Measurements from ENCODE around the gene FLNB. TPM values are rescaled to one million over a fixed set of nuclear protein-coding genes. Genes with fewer than 3 reads are reported as not detected.
"Not testable (repeated sequence)": the region's sequence is repeated elsewhere in the genome, so short reads cannot be mapped to it uniquely, and the experiment has no call there.

FLNB gene
- total RNA-seq, 2 donors from 2014 or later: 46.1 to 56.7 TPM

DNA sequence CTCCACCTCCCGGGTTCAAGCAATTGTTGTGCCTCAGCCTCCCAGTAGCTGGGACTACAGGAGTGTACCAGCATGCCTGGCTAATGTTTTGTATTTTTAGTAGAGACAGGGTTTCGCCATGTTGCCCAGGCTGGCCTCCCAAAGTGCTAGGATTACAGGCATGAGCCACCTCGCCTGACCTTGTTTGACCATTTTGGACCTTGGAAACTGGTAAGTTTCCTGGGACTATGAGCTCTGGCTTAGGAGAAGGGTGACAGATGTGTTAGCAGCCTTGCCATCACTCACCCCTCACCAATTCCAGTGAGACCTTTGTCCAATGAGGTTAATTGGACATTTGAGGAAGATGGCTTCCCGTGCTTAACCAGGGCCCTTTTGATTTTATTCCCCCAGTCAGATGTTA lies 182.7 kb downstream of the FLNB start:
- DNase-seq (no peak), ATAC-seq (replicated peaks in 1 of 2) (no peak)
- no peaks in the 10 kb centered on the region for H3K36me3 Mint-ChIP-seq (ENCODE audit: insufficient read depth in 2 of 2)
- H3K4me3 Mint-ChIP-seq: no peak overlapping the region
- H3K4me1 Mint-ChIP-seq (ENCODE audit: low read depth): no peaks in the 10 kb centered on the region
- H3K27ac Mint-ChIP-seq: no peak overlapping the region
- H3K9me3 Mint-ChIP-seq: no peaks in the 10 kb centered on the region
- H3K27me3 Mint-ChIP-seq (ENCODE audit: low read depth): no peaks in the 10 kb centered on the region

DNA sequence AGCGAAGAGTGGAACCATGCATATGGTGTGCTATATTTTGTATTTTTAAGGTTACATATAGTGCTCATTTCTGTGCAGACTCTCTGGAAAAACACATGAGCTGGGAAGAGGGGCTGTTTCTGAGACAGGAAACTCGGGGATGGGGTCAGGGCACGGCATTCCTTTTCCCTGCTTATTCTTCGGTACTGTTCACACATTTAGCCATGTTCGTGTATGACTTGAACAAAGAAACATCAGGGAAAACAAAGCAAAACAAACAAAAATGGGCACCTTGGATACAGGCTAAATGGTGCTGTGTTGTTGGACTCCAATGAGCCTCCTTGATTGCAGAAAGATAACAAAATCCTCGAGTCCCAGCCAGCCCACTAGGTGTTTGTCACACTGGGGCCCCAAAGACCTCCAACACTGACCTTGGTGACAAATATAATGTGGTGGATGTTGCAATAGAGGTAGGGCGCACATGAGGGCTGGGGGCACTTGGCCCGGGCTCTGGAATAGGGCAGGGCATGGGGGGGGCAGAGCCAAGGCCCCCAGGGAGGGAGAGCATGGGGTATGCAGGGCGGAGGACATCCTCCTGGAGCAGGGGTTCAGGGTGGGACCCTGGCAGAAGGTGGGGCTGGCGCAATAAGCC lies 183.3 kb downstream of the FLNB start:
- Mint-ChIP-seq H3K27ac (no peak overlapping the region), H3K36me3 (ENCODE audit: insufficient read depth in 2 of 2) (no peaks in the 10 kb centered on the region), H3K4me3 (no peak overlapping the region), H3K4me1 (ENCODE audit: low read depth) (no peaks in the 10 kb centered on the region), H3K27me3 (ENCODE audit: low read depth) (no peaks in the 10 kb centered on the region), H3K9me3 (no peaks in the 10 kb centered on the region)
- no peak for DNase-seq
- ATAC-seq (replicated peaks in 1 of 2): no peak

DNA sequence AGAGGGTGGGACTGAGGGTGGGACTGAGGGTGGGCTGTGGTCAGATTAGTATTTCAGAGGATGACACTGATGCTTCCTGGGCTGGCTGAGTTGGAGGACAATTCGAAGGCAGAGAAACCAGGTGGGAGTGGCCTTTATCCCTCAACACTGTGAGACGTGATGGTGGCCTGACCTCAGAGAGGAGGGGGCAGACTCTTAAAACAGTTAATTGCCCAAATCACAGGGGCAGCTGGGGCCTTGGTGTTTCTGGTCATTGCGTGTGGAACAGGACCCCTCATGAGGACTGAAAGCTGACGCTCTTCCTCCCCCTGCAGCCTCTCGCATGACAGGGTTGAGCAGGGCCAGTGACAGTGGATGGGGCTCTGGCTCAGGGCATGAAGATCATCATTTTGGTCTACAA lies 183.8 kb downstream of the FLNB start:
- no peak overlapping the region for H3K27ac Mint-ChIP-seq
- H3K27me3 Mint-ChIP-seq (ENCODE audit: low read depth): no peaks in the 10 kb centered on the region
- H3K4me3 Mint-ChIP-seq: no peak overlapping the region
- H3K9me3 Mint-ChIP-seq: no peaks in the 10 kb centered on the region
- ATAC-seq (replicated peaks in 1 of 2): no peak
- no peak for DNase-seq
- H3K36me3 Mint-ChIP-seq (ENCODE audit: insufficient read depth in 2 of 2): no peaks in the 10 kb centered on the region
- H3K4me1 Mint-ChIP-seq (ENCODE audit: low read depth): no peaks in the 10 kb centered on the region

DNA sequence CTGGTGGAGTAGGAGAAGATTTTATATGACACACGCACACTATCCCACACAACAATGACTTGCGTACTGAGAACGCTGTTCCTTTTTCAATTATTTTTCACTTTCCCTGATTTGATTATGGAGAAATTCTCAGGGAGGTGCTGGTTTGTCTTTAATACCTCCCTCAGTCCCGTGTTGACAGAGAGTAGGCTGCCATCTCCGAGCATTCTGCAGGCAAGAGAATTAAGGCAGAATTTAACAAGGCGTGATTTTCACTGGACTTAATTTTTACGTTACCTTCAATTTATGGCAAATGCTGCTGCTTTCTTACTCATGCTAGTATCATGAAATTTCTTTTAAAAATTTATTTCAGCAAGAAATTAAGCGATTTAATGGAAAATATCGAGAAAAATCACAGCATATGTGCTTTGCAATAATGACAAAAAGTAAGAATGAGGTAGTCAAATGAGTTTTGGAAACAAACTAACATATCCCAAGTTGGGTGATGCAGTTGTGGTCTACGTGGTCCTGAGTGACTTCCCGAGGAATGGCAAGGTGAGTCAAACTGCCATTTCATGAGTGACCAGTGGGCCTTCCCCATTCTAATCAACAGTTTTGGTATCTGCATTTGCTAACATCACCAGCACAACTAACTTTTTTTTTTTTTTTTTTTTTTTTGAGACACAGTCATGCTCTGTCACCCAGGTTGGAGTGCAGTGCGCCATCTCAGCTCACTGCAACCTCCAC lies 185.6 kb downstream of the FLNB start:
- Mint-ChIP-seq H3K27ac (no peak overlapping the region), H3K4me3 (no peak overlapping the region), H3K4me1 (ENCODE audit: low read depth) (peaks cover 14% of the 10 kb centered on the region), H3K9me3 (no peaks in the 10 kb centered on the region), H3K27me3 (ENCODE audit: low read depth) (no peaks in the 10 kb centered on the region), H3K36me3 (ENCODE audit: insufficient read depth in 2 of 2) (no peaks in the 10 kb centered on the region)
- no peak for DNase-seq
- peak in 1 of 2 donors; percentile 39 for ATAC-seq (replicated peaks in 1 of 2)

DNA sequence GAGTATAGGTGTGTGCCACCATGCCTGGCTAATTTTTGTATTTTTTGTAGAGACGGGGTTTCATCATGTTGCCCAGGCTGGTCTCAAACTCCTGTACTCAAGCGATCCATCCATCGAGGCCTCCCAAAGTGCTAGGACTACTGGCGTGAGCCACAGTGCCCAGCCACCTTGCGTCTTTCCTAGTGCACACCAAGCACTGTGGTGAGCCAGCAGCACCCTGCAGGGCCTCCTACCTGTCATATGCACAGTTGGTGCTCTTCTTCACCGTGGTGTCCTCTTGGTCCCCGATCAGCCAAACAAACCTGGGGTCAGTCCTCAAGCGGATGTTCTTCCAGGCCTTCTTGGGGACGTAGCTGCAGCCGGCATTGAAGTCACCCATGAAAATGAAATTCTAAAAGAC lies 189.4 kb downstream of the FLNB start:
- no peak for DNase-seq
- no peak for ATAC-seq (replicated peaks in 1 of 2)
- Mint-ChIP-seq H3K4me1 (ENCODE audit: low read depth) (peaks cover 21% of the 10 kb centered on the region), H3K4me3 (no peak overlapping the region), H3K27ac (no peak overlapping the region), H3K36me3 (ENCODE audit: insufficient read depth in 2 of 2) (peaks cover 3 to 6% of the 10 kb centered on the region in 2 donors), H3K27me3 (ENCODE audit: low read depth) (peaks cover 15% of the 10 kb centered on the region), H3K9me3 (peaks cover 0 to 1% of the 10 kb centered on the region in 2 donors)

DNA sequence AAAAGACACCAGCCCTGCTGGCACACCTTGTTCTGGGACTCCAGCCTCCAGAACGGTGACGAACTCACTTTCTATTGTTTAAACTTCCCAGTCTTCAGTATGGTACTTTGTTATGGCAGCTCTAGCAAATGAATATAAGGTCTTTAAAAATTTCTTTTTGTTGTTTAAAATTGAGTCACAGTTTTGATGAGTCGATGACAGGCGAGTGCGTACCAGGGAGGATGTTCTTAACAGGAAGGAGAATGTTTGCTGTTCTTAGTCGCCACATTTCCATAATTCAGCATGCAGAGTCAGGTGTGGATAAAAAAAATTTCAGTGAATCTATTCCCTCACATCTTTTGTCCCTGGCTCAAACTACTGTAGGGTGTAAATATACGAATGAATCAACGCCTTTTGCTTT lies 190.1 kb downstream of the FLNB start:
- Mint-ChIP-seq H3K27me3 (ENCODE audit: low read depth) (peaks cover 21% of the 10 kb centered on the region), H3K4me1 (ENCODE audit: low read depth) (peaks cover 26% of the 10 kb centered on the region), H3K9me3 (peaks cover 0 to 1% of the 10 kb centered on the region in 2 donors), H3K4me3 (no peak overlapping the region), H3K36me3 (ENCODE audit: insufficient read depth in 2 of 2) (peaks cover 6 to 9% of the 10 kb centered on the region in 2 donors), H3K27ac (no peak overlapping the region)
- ATAC-seq (replicated peaks in 1 of 2): peak; percentile 47 to 62
- no peak for DNase-seq

DNA sequence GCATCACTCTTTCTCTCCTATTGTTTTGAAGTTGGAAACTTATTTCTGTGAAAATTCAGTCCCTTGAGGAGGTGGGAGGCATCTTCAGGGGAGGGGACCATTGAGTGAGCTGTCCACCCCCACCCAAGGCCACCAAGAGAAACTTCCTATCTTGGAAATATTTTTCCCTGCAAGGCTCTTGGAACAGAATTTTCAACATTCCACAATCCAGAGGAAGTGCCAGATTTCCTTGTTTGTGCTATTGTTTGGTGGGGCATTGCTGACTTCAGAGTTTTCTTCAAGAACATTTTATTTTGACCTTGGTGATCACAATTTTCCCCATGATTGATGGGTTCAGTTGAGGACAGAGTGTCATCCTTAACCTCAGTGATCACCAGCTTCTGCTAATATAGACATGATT lies 190.6 kb downstream of the FLNB start:
- no peak overlapping the region for H3K27ac Mint-ChIP-seq
- H3K4me1 Mint-ChIP-seq (ENCODE audit: low read depth): peaks cover 26% of the 10 kb centered on the region
- DNase-seq (no peak), ATAC-seq (replicated peaks in 1 of 2) (no peak)
- peaks cover 22% of the 10 kb centered on the region for H3K27me3 Mint-ChIP-seq (ENCODE audit: low read depth)
- H3K9me3 Mint-ChIP-seq: peaks cover 0 to 1% of the 10 kb centered on the region in 2 donors
- no peak overlapping the region for H3K4me3 Mint-ChIP-seq
- H3K36me3 Mint-ChIP-seq (ENCODE audit: insufficient read depth in 2 of 2): peaks cover 6 to 9% of the 10 kb centered on the region in 2 donors

DNA sequence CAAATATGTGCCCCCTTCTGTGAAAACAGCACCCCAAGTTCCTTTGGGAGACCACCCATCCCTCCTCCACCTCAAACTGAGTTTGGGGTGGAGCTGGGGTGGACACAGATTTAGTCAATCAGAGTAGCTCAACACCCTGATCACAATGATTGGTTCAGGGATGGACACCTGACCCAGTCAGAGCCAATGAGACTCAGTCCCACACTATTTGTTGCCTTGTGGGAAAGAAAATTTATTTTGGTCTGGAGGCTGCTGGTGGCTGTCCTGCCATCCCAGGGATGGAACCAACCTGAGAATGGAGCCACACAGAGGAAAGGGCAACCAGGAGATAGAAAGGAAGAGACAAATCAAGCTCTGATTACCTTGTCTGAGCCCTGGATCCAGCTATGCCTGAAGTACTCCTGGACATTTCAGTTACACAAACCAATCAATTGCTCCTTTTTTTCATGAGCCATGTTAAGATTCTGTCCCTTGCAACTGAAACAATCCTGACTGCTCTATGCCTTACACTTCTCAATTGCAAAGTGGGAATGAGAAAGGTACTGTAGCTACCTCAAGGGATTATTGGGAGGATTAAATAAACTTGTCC lies 192.0 kb downstream of the FLNB start:
- H3K9me3 Mint-ChIP-seq: peaks cover 0 to 1% of the 10 kb centered on the region in 2 donors
- H3K36me3 Mint-ChIP-seq (ENCODE audit: insufficient read depth in 2 of 2): peaks cover 6 to 9% of the 10 kb centered on the region in 2 donors
- H3K4me3 Mint-ChIP-seq: no peak overlapping the region
- peaks cover 32% of the 10 kb centered on the region for H3K4me1 Mint-ChIP-seq (ENCODE audit: low read depth)
- DNase-seq (no peak), ATAC-seq (replicated peaks in 1 of 2) (no peak)
- H3K27me3 Mint-ChIP-seq (ENCODE audit: low read depth): peaks cover 22% of the 10 kb centered on the region
- H3K27ac Mint-ChIP-seq: no peak overlapping the region

DNA sequence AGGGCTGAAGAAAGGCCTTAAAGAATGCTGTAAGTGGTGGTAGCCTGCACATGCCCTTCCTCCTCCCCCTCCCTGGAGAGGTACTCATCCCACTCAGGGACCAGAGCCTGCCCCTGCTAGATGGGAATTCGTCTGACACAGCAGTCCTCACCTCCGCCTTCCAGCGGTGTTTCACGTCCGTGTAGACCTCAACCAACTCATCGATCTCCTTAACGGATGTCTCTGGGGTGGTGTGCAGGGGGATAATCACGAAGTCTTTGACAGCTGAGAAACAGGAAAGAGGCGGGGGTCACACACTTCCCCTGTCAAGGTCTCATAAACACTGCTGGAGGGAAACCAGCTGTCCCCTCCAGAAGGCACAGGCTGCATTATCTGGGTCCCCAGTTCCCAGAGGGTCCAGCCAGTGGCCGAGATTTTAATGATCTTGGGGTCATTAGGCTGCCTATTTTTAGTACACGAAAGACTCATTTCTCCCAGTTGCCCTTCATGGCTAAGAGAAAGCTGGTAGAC lies 192.7 kb downstream of the FLNB start:
- Mint-ChIP-seq H3K27me3 (ENCODE audit: low read depth) (peaks cover 22% of the 10 kb centered on the region), H3K27ac (no peak overlapping the region), H3K4me3 (no peak overlapping the region), H3K36me3 (ENCODE audit: insufficient read depth in 2 of 2) (peaks cover 6 to 9% of the 10 kb centered on the region in 2 donors), H3K9me3 (peaks cover 0 to 1% of the 10 kb centered on the region in 2 donors), H3K4me1 (ENCODE audit: low read depth) (peaks cover 39% of the 10 kb centered on the region)
- peak in 1 of 2 donors; percentile 17 for ATAC-seq (replicated peaks in 1 of 2)
- no peak for DNase-seq

DNA sequence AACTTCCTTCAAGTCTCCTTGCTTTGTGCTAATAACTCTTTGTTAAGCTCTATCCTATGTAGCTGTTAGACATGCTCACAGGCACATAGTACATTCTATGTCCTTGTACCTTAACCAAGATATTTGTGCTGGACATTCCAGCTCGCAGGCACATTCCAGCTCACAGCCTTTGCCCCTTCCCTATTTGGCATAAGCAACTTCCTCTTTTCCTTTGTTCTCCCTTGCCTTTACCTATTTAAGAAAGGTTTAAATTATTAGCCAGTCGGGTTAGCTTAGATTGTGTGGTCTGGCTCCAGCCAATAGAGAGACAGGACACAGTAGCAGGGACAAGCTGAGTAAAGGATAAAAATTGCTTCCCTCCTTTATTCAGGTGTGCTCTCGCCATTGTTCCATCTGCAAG lies 193.2 kb downstream of the FLNB start:
- peaks cover 22% of the 10 kb centered on the region for H3K27me3 Mint-ChIP-seq (ENCODE audit: low read depth)
- not testable (repeated sequence) for ATAC-seq (replicated peaks in 1 of 2); H3K4me3 Mint-ChIP-seq; H3K9me3 Mint-ChIP-seq; H3K36me3 Mint-ChIP-seq (ENCODE audit: insufficient read depth in 2 of 2); DNase-seq; H3K27ac Mint-ChIP-seq
- peaks cover 44% of the 10 kb centered on the region for H3K4me1 Mint-ChIP-seq (ENCODE audit: low read depth)

DNA sequence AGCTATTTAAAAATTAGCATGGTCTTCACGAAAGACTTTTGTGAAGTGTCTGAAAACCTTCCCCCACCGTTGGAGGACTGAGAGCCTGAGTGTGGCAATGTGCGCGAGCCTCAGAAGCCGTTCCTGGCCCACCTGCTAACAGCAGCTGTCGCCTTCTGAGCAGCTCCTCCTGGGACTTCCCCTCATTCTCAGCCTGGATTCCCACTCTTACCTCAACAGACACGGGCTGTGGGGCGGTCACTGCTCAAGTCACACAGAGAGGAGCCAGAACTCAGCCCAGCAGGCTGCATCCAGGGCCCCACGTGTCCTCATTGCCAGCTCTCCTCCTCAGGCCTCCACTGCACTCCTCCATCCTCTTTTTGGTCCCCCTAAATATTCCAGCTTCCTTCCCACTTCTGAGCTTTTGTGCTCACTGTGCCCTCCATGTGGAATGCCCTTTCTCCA lies 194.7 kb downstream of the FLNB start:
- ATAC-seq (replicated peaks in 1 of 2): no peak
- H3K9me3 Mint-ChIP-seq: peaks cover 0 to 1% of the 10 kb centered on the region in 2 donors
- peaks cover 54% of the 10 kb centered on the region for H3K4me1 Mint-ChIP-seq (ENCODE audit: low read depth)

DNA sequence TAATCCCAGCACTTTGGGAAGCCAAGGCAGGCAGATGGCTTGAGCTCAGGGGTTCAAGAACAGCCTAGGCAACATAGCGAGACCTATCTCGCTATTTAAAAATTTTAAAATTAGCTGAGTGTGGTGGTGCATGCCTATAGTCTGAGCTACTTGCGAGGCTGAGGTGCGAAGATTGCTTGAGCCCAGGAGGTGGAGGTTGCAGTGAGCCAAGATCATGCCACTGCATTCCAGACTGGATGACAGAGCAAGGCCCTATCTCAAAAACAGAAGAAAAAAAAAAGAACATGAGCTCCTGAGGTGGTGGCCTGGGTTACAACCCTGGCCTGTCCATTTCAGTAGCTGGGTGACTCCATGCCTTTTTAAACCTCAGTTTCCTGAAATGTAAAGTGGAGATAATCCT lies 195.3 kb downstream of the FLNB start:
- no peak for ATAC-seq (replicated peaks in 1 of 2)
- DNase-seq: no peak
- Mint-ChIP-seq H3K9me3 (peaks cover 0 to 1% of the 10 kb centered on the region in 2 donors), H3K36me3 (ENCODE audit: insufficient read depth in 2 of 2) (peaks cover 6 to 9% of the 10 kb centered on the region in 2 donors), H3K27me3 (ENCODE audit: low read depth) (peaks cover 22% of the 10 kb centered on the region), H3K27ac (no peak overlapping the region), H3K4me1 (ENCODE audit: low read depth) (peaks cover 49% of the 10 kb centered on the region), H3K4me3 (no peak overlapping the region)

More for the DNA sequence above, 194.7 kb downstream of the FLNB start:
- peaks cover 6 to 9% of the 10 kb centered on the region in 2 donors for H3K36me3 Mint-ChIP-seq (ENCODE audit: insufficient read depth in 2 of 2)
- no peak overlapping the region for H3K4me3 Mint-ChIP-seq
- peaks cover 22% of the 10 kb centered on the region for H3K27me3 Mint-ChIP-seq (ENCODE audit: low read depth)
- no peak for DNase-seq
- H3K27ac Mint-ChIP-seq: no peak overlapping the region

DNA sequence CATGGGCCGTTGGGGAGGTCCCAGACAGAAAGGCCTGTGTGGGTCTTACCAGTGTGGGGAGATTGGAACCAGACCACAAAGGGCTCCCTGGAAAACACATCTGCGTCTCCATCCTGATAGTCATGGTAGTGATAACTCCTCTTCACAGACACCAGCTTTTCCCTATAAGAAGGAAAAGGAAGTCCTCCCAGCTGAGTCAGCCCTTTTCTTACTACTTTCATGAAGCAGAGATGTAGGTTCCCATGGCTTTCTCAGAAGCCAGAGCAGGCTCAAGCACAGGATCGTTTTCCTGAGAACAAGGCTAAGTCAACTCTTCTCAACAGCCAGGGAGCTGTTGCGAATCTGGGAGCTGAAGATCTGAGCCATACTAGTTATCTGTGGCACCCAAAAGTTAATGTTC lies 196.5 kb downstream of the FLNB start:
- no peak for DNase-seq
- peaks cover 6 to 9% of the 10 kb centered on the region in 2 donors for H3K36me3 Mint-ChIP-seq (ENCODE audit: insufficient read depth in 2 of 2)
- H3K4me3 Mint-ChIP-seq: no peak overlapping the region
- H3K9me3 Mint-ChIP-seq: peaks cover 0 to 1% of the 10 kb centered on the region in 2 donors
- ATAC-seq (replicated peaks in 1 of 2): no peak
- H3K4me1 Mint-ChIP-seq (ENCODE audit: low read depth): peaks cover 45% of the 10 kb centered on the region
- H3K27me3 Mint-ChIP-seq (ENCODE audit: low read depth): peaks cover 31% of the 10 kb centered on the region
- H3K27ac Mint-ChIP-seq: no peak overlapping the region
